GM23248 (cell line): Measurements from ENCODE around the gene SLC6A7.

Experiments used
- EZH2 ChIP-seq: fragments of 200-600 bp; sonication (generic); IDR thresholded peaks from 2 replicates; pipeline ENCODE4 v1.6.1; 2018; ENCODE audit warnings: antibody characterized with exemption, mild to moderate bottlenecking; ENCODE audit not compliant: insufficient read depth, poor library complexity, severe bottlenecking
- EZH2phosphoT487 ChIP-seq: fragments of 200-600 bp; sonication (generic); IDR thresholded peaks from 2 replicates; pipeline ENCODE4 v1.6.1; 2018; ENCODE audit warnings: antibody characterized with exemption, moderate library complexity, mild to moderate bottlenecking, low read depth; ENCODE audit not compliant: insufficient read depth

DNA sequence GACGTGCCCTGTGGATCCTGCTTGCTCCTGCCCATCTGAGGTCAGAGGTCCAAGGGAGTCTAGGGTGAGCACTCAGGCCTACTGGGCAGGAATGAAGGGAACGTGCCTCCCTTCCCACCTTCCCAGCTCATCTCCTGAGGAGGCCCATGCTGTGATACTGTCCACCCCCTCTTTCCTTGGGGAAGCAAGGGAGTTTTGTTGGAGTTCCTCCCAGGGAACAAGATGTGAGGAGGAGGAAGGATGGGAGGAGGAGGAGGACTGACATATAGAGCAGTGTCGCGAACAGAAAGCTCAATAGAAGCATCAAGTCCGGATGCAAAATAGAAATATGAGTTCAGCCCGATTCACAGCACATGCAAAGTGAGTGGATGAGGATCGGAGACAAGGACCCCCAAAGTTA lies 41.0 kb downstream of the SLC6A7 start:
- TF ChIP-seq EZH2 (no peak), EZH2phosphoT487 (no peak)
